TTC549 (cell line): ENCODE measurements around the gene MCC.

Experiments
- FAIRE-seq: peaks from 2 replicates; lab custom pipeline; 2012; peaks lifted over from hg19 to GRCh38; lab: Jason Lieb, UNC

The MCC gene

DNA sequence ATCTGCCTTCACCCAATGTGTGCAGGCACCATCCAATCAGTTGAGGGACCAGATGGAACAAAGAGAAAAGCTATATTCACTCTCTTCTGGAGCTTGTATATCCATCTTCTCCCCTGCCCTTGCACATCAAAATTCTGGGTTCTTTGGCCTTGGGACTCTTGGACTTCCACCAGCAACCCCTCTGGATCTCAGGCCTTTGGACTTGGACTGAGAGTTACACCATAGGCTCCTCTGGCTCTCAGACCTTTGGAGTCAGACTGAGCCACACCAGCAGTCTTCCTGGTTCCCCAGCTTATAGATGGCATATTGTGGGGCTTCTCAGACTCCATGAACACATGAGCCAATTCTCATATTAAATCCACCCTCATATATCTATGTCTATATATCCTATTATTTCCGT, 126.6 kb downstream of the MCC start:
- no peak for FAIRE-seq

GRCh38 chr5:113359419-113359818, 128.8 kb downstream of the MCC start:
- FAIRE-seq, result no peak

DNA sequence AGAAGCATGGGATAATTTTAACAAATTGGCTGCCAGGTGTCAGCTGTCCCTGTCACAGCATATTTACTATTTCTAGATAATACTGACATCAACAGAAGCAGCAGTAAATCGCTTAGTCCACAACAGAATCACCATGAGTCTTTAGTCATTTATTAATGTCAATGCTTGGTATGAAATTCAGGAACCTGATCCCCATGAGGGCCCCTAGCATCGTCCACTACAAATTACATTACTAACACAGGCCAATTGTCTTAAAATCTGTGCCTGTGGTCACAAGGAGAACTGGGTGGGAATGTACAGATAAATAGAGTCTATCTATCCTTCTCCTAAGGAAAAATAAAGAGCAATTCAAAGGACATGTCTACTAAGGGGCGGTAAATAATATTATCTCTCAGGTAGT, 129.6 kb downstream of the MCC start:
- FAIRE-seq, result no peak

DNA sequence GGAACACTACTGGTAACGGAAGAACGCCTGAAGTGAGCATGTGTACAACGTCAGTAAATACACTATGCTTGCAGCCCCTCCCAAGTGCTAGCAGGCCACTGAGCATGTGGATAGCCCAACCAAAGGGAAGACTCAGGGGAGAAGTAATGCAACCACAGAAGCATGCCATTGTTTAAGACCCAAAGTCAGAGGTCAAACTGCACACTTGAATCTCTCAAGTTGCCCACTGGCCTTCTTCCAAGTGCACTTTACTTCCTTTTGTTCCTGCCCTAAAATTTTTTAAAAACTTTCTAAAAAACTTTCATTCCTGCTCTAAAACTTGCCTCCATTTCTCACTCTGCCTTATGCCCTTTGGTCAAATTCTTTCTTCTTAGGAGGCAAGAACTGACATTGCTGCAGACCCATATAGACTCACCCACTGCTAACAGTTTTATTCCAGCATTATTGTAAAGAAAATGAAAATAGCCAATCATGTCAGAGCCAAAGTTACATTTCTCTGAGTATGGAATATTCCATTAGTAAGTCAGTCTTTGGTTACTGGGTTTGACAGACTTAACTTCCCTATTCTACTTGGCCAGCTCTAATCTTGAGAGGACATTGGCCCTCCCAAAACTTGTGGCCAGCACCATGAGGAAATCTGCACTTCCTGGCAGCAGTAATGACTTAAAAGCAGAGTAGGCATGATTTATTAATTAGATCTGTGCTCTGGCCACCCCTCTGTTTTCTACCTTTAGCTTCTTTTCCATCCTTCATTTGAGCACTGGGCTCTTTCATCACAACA, 130.4 kb downstream of the MCC start:
- no peak for FAIRE-seq

- no peak for FAIRE-seq
Measured at GRCh38 chr5:113356487-113356886, 131.8 kb downstream of the MCC start.

- no peak for FAIRE-seq
Measured at GRCh38 chr5:113354055-113354454, 134.2 kb downstream of the MCC start.

DNA sequence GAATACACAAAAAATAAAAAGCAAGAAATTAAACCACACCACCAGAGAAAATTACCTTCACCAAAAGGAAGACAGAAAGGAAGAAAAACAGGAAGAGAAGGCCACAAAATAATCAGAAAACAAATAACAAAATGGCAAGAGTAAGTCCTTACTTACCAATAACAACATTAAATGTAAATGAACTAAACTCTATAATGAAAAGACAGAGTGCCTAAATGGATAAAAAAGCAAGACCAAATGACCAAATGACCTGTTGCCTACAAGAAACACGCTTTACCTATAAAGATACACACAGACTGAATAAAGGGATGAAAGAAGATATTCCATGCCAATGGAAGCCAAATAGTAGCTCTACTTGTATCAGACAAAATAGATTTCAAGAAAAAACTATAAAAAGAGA, 140.7 kb downstream of the MCC start:
- FAIRE-seq, result no peak

- no peak for FAIRE-seq
Measured at GRCh38 chr5:113344973-113345940, 143.0 kb downstream of the MCC start.

DNA sequence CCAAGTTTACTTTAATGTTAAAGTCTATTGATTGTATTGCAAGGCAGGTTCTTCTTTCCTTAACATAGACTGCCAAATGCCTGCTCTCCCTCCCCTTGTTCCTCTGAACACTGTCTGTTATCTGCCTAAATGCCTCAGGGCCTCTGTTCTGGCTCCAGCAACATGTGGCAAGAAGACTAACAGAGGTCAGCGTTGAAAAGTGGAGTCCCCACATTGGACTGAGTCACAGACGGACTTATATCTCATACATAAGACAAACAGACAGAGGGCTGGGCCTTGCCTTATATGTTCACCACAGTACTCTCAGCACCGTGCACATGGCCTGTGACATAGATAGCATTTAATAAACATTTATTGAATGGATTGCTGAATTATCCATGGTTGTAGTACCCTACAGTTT, 144.9 kb downstream of the MCC start:
- no peak for FAIRE-seq

DNA sequence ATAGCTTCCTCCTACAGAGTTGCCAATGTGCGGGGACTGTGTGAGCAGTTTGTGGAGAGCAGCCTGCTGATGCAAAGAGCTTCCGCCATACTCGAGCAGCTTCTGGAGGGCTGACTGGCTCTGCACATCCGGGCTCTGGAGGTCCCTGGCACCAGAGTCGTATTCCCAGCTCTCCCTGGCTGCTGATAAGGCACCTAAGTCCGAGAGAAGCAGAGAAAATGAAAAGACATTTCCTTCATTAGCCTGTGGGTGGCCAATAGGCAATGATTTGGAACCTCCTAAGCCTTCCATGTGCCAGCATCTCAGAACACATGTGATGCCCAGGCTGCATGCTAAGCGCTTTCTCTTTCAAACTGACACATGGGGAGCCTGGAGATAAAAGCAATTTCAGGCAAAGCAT, 147.7 kb downstream of the MCC start:
- FAIRE-seq, result no peak

DNA sequence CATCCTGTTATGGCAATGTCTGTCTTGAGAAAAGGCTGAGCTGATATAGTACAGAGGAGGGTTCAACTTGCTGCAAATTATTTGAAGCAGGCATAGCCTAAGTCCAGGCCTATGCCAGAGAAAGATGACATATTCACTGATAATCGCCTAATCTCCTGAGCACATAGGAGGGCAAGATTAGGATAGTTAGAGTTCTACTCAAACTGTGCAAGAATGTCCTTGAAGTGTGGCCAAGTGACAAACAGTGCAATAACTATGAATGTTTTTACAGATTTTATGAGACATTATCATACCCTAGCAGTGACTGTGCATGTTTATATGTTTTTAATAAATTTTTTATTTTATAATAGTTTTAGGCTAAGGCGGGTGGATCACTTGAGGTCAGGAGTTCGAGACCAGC, 149.6 kb downstream of the MCC start:
- no peak for FAIRE-seq

GRCh38 chr5:113337515-113338415, 150.5 kb downstream of the MCC start:
- FAIRE-seq, result no peak

DNA sequence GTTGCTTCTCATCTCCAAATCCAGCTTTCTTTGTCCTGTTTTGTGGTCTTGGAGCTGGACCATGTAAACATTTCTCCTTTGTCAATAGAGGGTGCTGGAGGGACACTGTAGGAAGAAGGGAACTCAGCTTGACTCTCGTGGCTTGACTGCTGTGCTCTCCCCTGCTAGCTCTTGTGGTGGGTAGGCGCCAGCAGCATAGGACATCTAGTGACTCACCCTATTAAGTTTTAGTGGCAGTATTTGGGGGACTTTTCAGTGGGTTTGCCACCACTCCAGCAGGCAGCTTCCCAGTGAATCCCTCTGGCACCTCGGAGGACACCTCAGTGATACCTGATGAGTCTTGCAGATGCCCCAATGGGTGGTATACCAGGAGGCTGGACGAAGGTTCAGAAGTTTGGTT, 151.3 kb downstream of the MCC start:
- FAIRE-seq, result no peak

- FAIRE-seq, result no peak
Measured at GRCh38 chr5:113333411-113333810, 154.8 kb downstream of the MCC start.

- no peak for FAIRE-seq
Measured at GRCh38 chr5:113331209-113331551, 157.1 kb downstream of the MCC start.

- FAIRE-seq, result no peak
Measured at GRCh38 chr5:113330533-113331208, 157.6 kb downstream of the MCC start.

- FAIRE-seq, result no peak
Measured at GRCh38 chr5:113329981-113330380, 158.3 kb downstream of the MCC start.

DNA sequence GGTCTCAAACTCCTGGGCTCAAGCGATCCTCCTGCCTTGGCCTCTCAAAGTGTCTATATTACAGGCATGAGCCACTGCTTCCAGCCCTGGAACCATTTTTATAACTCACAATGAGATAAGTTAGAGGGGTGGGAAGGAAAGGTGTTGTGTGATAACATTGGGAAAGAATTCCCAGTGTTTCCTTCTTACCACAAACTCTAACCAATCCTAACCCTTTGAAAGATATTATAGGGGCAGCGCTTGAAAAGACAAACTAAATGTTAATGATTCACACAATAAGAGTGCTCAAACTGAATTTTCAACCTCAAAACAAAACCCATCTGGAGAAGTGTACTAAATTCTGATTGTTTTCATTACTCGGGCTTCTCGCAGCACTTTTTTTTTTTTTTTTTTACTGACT, 163.2 kb downstream of the MCC start:
- FAIRE-seq, result no peak

DNA sequence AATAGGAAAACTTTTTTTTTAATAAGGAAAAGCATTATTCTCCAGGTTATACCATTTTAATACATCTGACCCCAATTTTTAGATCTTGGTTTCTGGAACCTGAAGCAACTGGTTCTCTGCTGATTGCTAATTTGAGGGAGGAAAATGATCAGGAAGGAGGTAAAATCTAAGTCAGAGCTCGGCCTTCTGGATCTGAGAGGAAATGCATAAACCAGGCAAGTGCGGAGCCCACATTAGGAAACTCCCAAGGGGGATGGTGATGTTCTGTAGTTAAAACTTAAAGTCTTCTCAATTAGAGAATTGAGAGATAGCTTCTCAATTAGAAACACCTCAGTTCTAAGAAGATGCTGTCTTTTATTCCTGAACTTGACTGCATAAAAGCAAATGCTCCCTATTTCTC, 167.0 kb downstream of the MCC start:
- no peak for FAIRE-seq

DNA sequence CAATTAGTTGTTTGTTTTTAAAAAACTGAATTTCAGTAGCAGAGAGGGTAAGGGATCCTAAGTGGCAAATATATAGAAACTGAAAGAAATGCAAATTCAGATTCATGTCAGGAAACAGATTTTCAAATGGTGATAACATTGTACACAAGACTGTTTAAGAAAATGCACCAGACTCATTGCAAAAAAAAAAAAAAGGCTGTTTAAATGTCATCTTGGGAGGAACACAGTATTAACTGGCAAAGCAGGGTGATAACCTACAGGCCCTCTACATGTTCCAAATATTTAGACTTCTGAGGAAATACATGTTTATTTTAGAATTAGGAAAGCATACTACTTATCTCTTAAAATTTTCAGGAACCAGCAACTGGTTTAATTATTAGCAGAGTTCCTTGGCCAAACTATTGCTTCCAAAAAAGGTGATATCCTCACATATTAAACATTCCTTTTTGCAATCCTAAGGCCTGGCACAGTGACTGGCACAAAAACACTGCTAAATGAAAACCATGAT, 167.9 kb downstream of the MCC start:
- FAIRE-seq, result no peak

DNA sequence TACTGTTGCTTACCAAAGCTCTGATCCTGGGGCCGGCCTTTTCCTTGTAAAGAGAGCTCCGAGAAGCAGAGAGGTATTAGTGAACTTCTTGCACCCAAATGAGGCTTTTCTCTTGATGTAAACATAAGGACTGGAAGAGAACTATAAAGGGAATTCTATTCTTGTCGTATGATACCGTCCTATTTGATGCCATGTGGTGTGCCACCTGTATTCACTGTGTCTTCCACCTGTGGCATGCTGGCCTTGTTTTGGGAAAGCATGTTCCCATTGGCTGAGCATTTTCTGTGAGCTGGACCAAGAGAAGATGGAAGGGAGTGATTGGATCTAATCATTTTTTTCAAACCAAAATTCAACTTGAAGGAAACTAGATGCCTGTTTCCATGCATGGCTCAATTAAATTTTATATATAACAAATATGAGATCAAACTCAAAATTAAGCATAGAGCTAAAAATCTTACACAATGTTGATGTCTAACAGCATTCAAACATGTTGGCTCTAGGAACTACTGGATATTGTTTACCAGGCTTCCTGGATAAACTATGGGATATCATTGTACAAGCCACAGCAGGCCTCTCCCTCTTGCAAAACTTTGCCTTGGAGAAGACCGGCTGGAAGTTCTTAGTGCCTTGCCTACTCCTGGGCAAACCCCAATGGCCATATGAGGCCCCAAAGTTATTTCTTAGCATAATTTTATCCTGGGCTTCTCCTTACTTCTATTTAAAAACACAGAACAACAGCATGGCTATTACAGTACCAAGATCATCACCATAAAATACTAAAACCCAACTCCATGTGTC, 168.8 kb downstream of the MCC start:
- no peak for FAIRE-seq
